SJSA1 (cell line): ENCODE measurements around the gene NAB2. TPM values are rescaled to one million over a fixed set of nuclear protein-coding genes. Genes with fewer than 3 reads are reported as not detected.

Experiments
- DNase-seq, 2 experiments: peaks; one replicate each; pipeline ENCODE4 v3.0.0-alpha.2; 2015 to 2020; ENCODE audit warnings: low spot score in 2 of 2, low read depth in 1 of 2
- H3K27ac ChIP-seq: fragments of 250-450 bp; sonication (Bioruptor Pico); 2 replicates; pipeline ENCODE4 v1.5.1; 2020; ENCODE audit warnings: mild to moderate bottlenecking, moderate library complexity
- H3K27me3 ChIP-seq: fragments of 250-450 bp; sonication (Bioruptor Pico); replicated peaks from 2 replicates; pipeline ENCODE4 v1.5.1; 2020; ENCODE audit warnings: mild to moderate bottlenecking, moderate library complexity
- H3K36me3 ChIP-seq: fragments of 250-450 bp; sonication (Bioruptor Pico); 2 replicates; pipeline ENCODE4 v1.5.1; 2020; ENCODE audit warnings: mild to moderate bottlenecking
- H3K4me1 ChIP-seq: fragments of 250-450 bp; sonication (Bioruptor Pico); replicated peaks from 2 replicates; pipeline ENCODE4 v1.6.1; 2021; ENCODE audit warnings: mild to moderate bottlenecking
- H3K4me3 ChIP-seq: fragments of 250-450 bp; sonication (Bioruptor Pico); 2 replicates; pipeline ENCODE4 v1.5.1; 2020; ENCODE audit warnings: mild to moderate bottlenecking
- H3K9me3 ChIP-seq: fragments of 250-450 bp; sonication (Bioruptor Pico); replicated peaks from 2 replicates; pipeline ENCODE4 v1.5.1; 2020; ENCODE audit warnings: mild to moderate bottlenecking
- total RNA-seq: library from RNA; depleted of rRNA; stranded (reverse); fragments of >200 nt; shearing (Covaris generic); gene quantifications from 2 replicates; pipeline ENCODE4 v1.2.3, GENCODE V29; 2014

NAB2 gene
- total RNA-seq, 1 experiment from 2014 or later = 21.6 TPM

DNA sequence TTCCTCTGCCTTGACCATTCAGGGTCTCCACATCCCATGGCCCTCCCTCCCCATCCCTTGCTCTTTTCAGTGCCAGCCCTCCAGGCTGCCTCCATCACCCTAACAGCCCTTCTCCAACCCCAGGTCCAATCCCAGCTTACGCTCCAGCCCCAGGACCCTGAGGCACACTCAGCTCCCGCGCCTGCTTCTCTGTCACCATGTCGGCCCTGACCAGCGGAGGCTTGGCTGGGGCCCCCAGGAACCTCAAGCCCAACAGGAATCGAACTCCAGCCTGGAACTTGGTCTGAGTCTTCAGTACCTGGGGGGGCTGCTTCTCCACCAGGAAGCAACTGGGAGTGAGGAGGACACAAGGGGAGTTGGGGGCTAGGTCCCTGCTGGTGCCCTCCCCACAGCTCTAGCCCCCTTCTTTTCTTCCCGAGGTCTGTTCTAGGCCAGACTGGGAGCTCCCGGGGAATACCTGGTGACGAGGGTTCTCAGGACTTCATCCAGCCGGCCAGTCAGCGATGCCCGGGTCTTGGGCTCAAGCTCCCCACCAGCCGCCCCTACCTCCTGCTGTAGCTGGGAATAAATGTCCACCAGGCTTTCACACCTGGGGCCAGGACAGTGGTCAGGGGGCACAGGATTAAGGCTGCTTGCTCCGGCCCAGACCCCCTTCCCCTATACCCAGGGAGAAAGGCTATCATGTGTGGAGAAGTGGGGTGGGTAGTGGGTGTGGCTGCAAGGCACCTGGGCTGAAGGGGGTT lies 16.3 kb downstream of the NAB2 start:
- Histone ChIP-seq H3K36me3 (peaks cover 43% of the 10 kb centered on the region), H3K27me3 (no peaks in the 10 kb centered on the region), H3K4me3 (no peak overlapping the region), H3K4me1 (peaks cover 7% of the 10 kb centered on the region), H3K27ac (no peak overlapping the region), H3K9me3 (no peaks in the 10 kb centered on the region)
- no peak for DNase-seq

DNA sequence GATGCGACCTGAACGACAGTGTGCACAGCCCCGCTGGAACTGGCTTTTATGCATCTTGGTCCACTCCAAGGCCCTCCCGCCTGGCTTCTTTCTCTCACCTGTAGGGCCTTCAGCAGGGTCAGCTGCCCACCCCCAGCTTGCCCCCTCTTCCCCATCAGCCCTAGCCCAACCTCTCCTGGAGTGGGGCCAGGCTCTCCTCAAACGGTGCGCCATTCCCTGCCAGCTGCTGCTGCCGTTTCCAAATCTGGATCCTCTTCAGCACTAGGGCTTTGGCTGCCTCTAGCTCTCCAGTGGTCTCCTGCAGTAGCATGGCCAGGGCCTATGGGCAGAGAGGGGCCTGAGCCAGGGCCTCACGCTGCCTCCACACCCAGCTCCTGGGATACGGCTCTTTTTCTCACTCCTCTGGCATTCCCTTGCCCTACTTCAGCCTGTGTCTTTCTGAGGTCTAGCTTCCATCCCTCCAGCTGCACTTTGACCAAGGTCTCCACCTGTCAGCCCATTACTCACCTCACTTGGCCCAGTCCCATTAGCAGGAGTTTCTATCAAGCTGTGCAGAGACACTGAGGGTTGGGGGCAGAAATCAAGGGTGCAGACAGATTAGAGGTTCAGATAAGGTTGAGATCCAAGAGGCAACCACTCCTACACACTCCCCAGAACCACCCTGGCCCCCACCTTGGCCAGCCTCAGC lies 17.3 kb downstream of the NAB2 start:
- H3K36me3 ChIP-seq = peaks cover 43% of the 10 kb centered on the region
- H3K9me3 ChIP-seq = no peaks in the 10 kb centered on the region
- no peaks in the 10 kb centered on the region for H3K27me3 ChIP-seq

DNA sequence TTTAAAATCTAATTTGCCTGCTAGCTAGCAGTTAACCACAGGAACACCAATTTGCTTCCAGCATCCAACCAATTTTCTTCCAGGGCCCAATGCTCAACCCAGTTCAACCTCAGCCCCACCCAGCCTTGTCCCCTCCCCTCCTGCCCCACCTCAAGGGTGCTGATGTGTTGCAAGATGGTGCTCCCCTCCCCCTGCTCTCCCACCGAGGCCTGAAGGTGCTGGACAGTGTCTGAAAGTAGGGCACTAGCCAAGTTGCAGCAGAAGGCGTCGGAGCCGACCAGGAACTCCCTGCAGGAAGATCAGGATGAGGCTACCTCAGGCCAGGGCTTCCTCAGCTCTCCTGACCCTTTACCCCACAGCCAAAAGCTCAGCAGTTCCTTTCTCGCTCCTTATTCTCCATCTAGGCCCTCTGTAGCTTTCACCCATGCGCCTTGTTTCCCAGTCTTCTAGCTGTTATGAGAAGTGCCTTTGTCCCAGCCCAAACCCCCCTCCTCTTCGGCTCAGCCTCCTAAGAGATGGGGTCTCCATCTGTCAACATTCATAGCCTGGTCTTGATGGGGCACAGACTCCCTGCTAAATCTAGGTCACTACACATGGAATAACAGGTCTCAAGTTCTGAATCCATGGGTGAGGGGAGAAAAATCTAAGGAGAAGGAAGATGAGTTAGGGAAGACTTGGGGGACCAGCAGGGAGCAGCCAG lies 18.7 kb downstream of the NAB2 start:
- DNase-seq = no peak
- Histone ChIP-seq H3K36me3 (peaks cover 41% of the 10 kb centered on the region), H3K9me3 (no peaks in the 10 kb centered on the region), H3K27ac (no peak overlapping the region), H3K4me1 (peaks cover 31% of the 10 kb centered on the region), H3K4me3 (no peak overlapping the region), H3K27me3 (no peaks in the 10 kb centered on the region)

More for the DNA sequence above, 17.3 kb downstream of the NAB2 start:
- DNase-seq = no peak
- H3K4me3 ChIP-seq = no peak overlapping the region
- H3K4me1 ChIP-seq = peaks cover 16% of the 10 kb centered on the region
- no peak overlapping the region for H3K27ac ChIP-seq

DNA sequence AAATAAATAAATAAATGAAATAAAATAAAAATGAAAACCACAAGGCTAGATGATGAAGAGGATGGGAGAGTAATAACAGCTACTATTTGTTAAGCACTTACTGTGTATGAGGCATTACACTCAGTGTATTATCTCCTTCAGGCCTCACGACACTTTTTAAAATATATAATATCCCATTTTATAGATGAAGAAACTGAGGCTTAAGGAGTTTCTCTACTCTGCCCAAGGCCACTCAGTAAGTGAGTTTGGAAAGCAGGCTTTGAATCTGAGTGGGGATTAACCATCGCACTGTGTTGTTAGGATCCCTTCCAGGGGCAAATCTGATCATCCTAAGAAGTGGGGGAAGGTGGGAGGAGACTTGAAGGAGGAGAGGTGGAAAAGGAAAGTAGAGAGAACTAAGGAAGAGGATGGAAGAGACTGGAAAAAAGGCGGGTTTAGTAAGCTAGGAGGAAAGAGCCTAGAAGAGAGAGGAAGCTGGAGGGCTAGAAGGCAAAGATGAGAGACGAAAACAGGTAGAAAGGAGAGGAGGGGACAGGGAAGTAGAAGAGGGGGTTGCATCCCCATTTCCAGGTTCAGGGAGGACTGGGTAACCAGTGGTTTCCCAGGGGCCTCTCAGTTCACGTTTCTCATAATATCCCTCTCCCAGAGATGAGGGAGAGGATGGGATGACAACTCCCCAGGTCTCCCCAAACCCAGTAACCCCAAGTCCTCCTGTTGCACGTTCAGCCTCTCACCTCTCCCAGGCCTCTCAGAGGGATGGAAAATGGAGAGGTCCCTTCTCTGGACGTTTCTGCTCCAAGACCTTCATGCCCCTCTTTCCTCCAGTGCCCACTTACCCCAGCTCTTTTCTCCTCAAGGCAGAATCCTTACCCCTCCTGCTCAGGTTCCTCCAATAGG lies 20.5 kb downstream of the NAB2 start:
- H3K27me3 ChIP-seq = no peaks in the 10 kb centered on the region
- no peak for DNase-seq
- no peak overlapping the region for H3K27ac ChIP-seq
- H3K36me3 ChIP-seq = peaks cover 31% of the 10 kb centered on the region
- no peaks in the 10 kb centered on the region for H3K9me3 ChIP-seq
- H3K4me1 ChIP-seq = peaks cover 32% of the 10 kb centered on the region
- peak overlapping the region; percentile 46 for H3K4me3 ChIP-seq

DNA sequence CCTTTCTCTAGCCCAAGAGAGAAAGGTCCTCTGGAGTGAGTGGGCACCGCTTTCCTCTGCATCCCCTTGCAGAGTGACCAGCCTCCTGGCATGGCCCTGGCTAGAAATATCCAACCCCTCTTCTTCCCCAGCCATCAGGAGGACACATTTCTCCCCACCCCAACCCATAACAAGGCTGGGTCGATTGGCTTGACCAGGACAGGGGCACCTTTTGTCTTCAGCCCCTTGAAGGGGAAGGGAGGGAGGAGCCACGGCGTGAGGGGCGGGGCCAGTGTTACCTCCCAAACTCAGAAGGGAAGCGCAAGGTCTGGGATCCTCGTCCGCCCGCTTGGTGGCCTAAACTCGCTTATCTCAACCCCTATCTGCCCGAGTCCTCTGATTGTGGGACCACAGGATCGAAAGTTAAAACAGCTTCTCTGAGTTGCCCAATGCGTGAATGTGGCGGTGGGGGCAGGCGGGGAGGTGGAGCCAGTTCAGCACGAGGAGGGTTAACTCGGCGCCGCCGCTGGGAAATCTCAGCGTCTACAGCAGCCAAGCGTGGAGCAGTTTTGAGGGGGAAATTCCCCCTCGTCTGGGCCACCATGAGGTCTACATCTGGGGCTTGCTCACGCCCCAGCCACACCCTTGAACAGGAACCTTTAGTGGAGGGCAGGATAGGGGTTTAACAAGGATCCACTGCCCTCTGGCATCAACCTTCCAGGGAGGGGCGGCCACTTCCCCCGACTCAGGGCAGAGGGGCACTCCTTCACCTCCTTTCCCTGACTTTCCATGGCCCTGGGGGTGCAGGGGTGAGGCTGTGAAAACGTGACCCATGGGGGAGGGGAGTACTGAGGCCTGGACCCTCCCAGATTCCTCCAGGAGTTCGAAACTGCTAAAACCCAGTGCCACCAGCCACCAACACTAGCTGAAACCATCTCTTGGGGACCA lies 21.5 kb downstream of the NAB2 start:
- Histone ChIP-seq H3K36me3 (peaks cover 26% of the 10 kb centered on the region), H3K4me3 (peak overlapping the region; percentile 46), H3K27ac (peak overlapping the region; percentile 77), H3K9me3 (no peaks in the 10 kb centered on the region), H3K27me3 (no peaks in the 10 kb centered on the region), H3K4me1 (peaks cover 32% of the 10 kb centered on the region)
- DNase-seq = peak in 1 of 2 experiments; percentile 50

DNA sequence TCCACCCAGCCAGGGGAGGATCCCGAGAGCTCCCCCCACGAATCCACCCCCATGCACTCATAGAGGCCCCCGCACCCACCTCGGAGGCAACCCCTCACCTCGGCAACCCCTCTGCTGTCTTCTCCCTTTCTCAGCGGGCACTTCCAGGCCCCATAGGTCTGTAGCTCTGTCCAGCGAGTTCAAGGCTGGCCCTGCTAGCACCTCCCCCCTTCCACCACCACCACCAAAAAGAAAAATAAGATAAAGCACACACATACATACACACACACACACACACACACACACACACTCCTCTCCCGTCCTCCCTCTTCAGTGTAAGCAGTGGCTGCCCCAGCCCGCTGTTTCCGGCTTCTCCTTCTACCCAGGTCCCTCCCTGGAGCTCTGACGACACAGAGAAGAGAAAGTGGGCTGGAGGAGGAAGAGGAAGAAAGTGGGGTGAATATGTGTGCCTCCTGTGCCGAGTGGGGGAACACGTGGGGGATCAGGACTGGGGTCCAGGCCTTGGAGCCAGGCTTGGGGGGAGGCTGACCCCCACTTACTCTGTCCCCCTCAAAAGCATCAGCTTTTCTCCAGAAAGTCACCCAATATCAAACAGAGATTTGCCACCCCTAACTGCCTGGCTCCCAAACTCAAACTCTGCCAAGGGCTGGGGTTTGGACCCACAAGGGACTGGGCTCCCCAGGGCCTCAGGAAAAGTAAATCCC lies 22.3 kb downstream of the NAB2 start, which contains the start of gene STAT6:
STAT6 (minus strand) TSS at position 332 of the 704 bp plus-strand sequence. CDS start 3,084 bp downstream, outside the sequence.
- H3K27me3 ChIP-seq = no peaks in the 10 kb centered on the region
- H3K36me3 ChIP-seq = peaks cover 18% of the 10 kb centered on the region
- H3K9me3 ChIP-seq = no peaks in the 10 kb centered on the region
- H3K4me3 ChIP-seq = peak within 1 kb of the TSS; percentile 46
- DNase-seq = peak; percentile 80
- H3K4me1 ChIP-seq = peaks cover 32% of the 10 kb centered on the region
- peak within 1 kb of the TSS; percentile 77 for H3K27ac ChIP-seq

DNA sequence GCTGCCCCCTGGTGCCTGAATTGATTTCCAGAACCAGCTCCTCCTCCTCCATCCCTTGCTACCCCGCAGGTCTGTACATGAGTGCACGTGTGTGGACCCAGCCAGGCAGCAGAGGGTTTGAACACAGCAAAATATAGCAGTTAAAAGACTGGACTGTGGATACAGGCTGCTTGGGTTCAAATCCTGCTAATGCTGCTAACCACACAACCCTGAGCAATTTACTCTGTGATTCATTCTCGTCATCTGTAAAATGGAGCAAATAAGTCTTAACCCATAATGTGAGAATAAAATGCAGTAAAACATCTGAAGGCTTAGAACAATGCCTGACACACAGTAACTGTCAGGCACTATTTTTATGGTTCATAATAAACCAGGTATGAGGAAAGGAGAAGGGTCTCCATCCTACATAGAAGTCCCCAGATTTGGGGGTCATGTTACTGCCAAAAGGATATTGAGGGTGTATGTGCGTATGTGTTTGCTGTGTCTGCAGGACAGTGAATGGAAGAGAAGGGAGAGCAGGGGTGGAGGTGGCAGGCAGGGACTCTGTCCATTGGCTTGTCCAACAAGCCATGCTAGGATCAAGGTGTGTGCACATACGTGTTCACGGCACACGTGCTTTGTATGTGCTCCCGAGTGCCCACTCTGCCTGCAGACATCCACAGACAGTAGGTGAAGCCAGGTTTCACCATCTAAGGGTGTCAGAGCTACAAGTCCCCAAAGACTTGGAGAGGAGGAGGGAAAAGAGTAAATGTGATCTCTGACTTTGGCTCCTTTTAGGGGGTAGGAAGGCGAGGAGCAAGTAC lies 23.8 kb downstream of the NAB2 start:
- Histone ChIP-seq H3K27me3 (no peaks in the 10 kb centered on the region), H3K27ac (peak overlapping the region; percentile 77; the same call in 1 of the 2 replicates), H3K4me3 (peak overlapping the region; percentile 46), H3K9me3 (no peaks in the 10 kb centered on the region), H3K36me3 (peaks cover 5% of the 10 kb centered on the region; the same call in 1 of the 2 replicates), H3K4me1 (peaks cover 32% of the 10 kb centered on the region)
- DNase-seq = no peak

DNA sequence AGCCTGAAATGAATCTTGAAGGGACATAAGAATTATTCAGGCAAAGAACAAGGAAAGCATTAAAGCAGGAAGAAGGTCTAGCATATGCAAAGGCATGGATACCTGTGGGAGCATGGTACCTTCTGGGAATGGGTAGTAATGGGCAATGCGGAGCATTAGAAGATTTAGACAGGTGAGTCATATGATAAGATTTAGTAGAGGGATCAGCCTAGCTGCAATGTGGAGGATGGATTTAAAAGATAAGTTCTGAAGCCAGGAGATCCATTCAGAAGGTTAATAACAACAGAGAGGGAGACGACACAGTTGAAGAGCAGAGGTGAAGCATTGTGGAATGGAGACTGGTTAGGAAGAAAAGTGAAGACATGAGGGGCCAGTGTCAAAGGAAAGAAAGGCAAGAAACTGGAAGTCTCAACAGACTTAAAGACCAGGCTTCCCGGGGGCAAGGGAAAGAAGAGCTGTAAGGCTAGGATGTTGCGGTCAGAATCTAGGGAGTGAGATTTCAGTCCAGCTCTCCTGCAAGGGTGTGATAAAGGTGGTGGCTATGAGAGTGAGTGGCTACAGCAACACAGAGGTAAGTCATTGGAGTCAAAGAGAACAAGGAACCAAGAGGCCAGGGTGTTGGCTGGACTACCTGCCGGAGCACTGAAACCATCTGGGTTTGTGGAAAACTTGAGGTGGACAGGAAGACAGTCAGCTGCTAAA lies 27.8 kb downstream of the NAB2 start:
- no peak for DNase-seq
- H3K27ac ChIP-seq = no peak overlapping the region
- H3K4me1 ChIP-seq = peaks cover 27% of the 10 kb centered on the region
- H3K27me3 ChIP-seq = no peaks in the 10 kb centered on the region
- H3K36me3 ChIP-seq = no peaks in the 10 kb centered on the region
- H3K4me3 ChIP-seq = no peak overlapping the region
- no peaks in the 10 kb centered on the region for H3K9me3 ChIP-seq

DNA sequence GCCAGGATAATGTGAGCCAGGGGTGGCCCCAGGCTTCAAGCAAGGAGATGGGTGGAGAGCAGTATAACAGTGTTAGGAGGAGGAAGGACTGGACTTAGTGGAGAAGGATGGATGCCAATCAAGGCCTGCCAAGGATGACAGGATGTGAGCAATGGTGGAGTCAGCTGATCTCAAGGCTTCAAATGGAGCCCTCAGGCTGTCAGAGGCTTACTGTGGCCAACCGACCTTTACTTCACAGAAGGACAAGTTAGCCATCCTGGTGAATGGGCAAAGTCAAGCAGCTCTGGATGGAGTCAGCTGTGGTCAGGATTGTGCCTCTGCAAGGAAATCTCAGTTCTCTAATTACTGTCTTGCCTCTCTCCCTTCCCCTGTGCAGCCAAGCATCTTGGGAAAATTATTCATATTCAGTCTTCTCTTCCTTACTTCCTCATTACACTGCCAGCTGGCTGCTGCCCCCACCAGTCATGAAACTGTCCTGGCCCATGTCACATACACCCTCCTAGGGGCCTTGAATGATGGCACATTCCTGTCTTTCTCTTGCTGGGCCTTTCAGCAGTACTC lies 29.9 kb downstream of the NAB2 start:
- Histone ChIP-seq H3K4me1 (peaks cover 17% of the 10 kb centered on the region), H3K4me3 (no peak overlapping the region), H3K36me3 (no peaks in the 10 kb centered on the region), H3K27ac (no peak overlapping the region), H3K27me3 (no peaks in the 10 kb centered on the region), H3K9me3 (no peaks in the 10 kb centered on the region)
- no peak for DNase-seq

DNA sequence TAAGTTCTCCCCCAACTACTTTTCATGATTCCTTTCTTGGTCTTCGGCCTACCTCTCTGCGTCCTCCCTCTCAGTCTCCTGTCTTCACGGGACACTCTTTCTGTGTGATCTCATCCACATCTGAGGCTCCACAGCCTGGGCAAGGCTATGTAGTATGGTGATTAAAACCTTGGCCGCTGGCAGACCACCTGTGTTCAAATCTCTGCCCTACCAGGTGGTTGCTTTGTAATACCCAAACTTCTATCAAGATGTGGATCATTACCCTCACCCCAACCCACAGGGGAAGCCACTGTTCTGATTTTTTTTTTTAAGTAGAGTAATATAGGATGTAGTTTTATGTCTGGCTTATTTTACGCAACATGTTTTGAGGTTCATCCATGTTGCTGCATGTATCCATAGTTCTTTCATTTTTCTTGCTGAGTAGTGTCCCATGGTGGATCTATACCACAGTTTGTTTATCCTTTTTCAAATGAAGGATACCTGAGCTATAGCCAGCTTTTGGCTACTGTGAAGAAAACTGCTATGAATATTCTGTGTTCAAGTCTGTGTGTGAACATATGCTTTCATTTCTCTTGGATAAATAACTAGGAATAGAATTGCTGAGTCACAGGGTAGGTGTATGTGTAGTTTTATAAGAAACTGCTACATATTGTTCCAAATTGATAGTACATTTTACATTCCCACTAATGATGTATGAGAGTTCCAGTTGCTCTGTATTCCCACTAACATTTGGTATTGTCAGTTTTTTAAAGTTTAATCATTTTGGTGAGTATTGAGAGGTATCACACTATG lies 30.6 kb downstream of the NAB2 start:
- DNase-seq = no peak
- no peaks in the 10 kb centered on the region for H3K36me3 ChIP-seq
- no peak overlapping the region for H3K27ac ChIP-seq
- peaks cover 17% of the 10 kb centered on the region for H3K4me1 ChIP-seq
- H3K9me3 ChIP-seq = no peaks in the 10 kb centered on the region
- H3K4me3 ChIP-seq = no peak overlapping the region
- H3K27me3 ChIP-seq = no peaks in the 10 kb centered on the region
